ENCODE measurements around the gene CACNA1B.

CACNA1B gene

GRCh38 chr9:137924169-137924568 is 46.6 kb downstream of the CACNA1B start:
- DNase-seq: no peak

- DNase-seq: no peak
These were observed 47.3 kb downstream of the CACNA1B start for GRCh38 chr9:137924761-137925369.

- DNase-seq: no peak
These were observed 66.1 kb downstream of the CACNA1B start for GRCh38 chr9:137943655-137944054.

DNA sequence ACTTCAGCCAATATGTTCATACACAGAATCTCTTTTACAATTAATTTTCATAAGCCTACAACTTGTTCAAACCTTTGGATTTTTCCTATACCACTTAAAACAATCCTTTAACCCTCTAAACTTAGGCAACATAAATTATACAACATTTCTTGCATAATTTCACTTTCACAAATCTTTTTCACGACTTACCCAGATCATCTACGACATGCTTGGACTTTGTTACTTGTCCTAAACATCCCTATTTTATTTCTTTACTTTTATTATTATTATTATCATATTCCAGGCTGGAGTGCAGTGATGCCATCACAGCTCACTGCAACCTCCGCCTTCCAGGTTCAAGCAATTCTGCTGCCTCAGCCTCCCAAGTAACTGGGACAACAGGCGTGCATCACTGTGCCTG is 68.0 kb downstream of the CACNA1B start:
- DNase-seq: no peak

DNA sequence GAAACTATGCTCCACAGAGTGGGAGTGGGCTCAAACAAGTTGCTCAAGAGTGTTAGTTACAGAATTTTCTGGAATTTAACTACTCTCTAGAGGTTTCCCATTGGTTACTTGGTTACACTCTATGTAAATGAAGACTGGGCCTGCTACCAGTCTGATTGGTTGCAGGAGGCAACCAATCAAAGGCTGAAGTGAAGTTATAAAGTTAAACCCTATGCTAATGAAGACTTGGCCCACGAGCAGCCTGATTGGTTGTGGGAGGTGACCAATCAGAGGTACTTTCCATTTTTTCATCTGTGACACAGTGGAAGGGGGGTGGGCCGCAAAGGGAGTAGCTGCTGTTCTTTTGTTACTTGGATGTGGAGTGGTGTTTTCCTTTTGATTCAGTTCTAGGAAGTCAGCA is 69.4 kb downstream of the CACNA1B start:
- DNase-seq: no peak

DNA sequence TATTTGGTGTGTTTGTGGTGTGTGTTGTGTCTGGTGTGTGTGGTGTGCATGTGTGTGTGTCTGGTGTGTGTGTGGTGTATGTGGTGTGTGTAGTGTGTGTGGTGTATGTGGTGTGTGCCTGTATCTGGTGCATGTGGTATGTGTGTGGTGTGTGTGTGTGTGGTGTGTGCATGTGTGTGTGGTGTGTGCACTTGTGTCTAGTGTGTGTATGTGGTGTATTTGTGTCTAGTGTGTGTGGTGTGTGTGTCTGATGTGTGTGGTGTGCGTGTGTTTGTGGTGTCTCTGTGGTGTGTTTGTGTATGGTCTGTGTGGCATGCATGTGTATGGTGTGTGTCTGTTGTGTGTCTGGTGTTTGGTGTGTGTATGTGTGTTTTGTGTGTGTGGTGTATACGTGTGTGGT is 71.1 kb downstream of the CACNA1B start:
- no peak for DNase-seq

GRCh38 chr9:137949260-137949659 is 71.7 kb downstream of the CACNA1B start:
- DNase-seq: no peak

GRCh38 chr9:137951107-137951506 is 73.5 kb downstream of the CACNA1B start:
- no peak for DNase-seq

- DNase-seq: no peak
These were observed 74.3 kb downstream of the CACNA1B start for GRCh38 chr9:137951597-137952490.

- no peak for DNase-seq
These were observed 75.5 kb downstream of the CACNA1B start for GRCh38 chr9:137952976-137953666.

GRCh38 chr9:137953683-137954438 is 76.3 kb downstream of the CACNA1B start:
- DNase-seq: no peak

GRCh38 chr9:137955224-137955570 is 77.6 kb downstream of the CACNA1B start:
- DNase-seq: no peak

DNA sequence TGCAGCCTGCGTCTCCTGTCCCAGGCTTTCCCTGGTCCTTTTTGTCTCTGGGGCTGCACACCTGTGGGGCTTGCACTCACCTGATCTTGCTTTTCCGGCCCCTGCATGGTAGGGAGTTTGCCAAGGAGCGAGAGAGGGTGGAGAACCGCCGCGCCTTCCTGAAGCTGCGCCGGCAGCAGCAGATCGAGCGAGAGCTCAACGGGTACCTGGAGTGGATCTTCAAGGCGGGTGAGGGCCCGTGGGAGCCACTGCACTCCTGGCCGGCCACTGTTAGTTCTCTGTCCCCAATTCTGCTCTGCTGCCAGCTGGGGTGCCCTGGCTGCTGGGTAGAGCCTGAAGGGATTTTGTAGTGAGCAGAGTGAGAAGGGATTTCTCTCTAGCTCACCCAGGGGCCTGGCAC is 78.0 kb downstream of the CACNA1B start:
- no peak for DNase-seq

GRCh38 chr9:137956039-137956438 is 78.5 kb downstream of the CACNA1B start:
- DNase-seq: no peak

DNA sequence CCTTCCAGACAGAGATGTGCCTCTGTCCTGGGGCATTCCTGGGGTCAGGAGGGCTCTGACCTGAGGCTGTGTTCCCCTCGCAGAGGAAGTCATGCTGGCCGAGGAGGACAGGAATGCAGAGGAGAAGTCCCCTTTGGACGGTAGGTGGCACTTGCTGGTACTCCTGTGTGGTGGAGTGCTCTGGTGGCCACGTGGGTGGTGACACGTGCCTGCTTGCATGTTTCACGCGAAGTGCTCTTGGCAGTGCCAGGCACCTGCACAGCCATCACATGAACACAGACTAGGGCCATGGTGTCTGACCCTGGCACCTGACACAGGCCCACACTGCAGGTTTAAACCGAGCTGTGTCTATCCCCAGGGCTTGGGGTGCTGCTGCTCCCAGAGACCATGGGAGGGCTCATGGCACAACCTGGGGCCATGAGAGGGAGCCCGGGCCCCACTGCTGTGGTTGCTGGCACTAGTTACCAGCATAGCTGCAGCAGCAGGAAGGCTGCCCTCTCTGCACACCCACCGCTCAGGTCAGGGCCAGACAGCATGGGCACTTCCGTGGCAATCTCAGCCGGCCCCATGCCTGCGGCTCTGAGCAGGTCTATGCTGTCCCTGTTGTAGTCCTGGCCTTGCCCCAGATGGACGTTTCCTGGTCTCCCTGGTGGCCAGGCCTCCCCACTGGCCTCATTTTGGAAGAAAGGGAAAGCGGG is 79.3 kb downstream of the CACNA1B start:
- DNase-seq: no peak

DNA sequence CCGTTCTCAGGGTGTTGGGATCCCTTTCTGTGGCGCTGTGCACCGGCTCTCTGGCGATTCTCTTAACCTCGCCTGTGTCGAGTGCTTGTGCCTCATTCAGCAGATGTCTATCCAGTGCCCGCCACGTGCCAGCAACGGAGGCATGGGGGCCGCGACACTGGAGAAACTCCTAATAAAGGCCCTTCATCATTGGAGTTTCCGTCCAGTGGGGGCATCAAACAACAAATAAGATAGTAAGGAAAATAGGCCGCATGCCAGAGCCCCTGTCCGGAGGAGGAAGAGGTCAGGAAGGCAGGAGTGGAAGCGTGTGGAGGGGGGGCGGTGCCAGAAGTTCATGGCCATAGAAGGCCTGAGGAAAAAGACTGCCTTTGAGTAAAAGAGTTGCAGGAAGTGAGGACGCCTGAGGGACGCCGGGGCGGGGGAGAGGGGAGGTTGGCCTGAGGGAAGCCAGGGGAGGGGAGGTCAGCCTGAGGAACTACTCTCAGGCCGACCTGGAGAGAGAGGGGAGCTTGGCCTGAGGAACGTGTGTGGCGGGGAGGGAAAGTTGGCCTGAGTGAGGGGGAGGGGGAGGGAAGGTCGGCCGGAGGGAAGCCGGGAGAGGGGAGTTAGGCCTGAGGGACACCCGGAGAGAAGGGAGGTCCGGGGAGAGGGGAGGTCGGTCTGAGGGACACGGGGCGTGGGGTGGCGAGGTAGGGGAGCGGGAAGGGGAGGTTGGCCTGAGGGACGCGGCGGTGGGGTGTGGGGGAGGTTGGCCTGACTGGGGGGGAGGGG is 82.2 kb downstream of the CACNA1B start:
- DNase-seq: no peak

DNA sequence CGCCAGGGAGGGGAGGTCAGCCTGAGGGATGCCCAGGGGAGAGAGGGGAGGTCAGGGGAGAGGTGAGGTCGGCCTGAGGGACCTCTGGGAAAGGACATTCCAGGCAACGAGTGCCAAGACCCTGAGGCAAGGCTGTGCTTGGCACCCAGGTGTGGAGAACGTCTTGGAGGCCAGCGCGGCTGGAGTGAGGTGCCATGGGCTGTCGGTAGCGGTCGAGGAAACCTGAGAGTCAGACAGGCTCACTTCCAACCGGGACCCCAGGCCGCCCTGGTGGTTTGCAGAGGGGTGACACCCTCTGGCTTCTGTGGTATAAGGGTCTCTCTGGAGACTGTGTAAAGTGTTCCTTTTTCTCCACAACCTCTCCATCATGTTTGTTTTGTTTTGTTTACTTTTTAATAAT is 82.9 kb downstream of the CACNA1B start:
- DNase-seq: no peak

DNA sequence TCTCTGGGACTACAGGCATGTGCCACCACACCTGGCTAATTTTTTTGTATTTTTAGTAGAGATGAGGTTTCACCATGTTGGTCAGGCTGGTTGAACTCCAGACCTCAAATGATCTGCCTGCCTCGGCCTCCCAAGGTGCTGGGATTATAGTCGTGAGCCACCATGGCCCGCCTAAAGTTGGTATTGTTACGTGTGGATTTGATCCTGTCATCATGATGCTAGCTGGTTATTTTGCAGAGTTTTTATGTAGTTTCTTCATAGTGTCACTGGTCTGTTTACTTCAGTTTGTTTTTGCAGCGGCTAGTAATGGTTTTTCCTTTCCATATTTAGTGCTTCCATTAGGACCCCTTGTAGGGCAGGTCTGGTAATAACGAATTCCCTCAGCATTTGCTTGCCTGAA is 85.9 kb downstream of the CACNA1B start:
- DNase-seq: no peak

DNA sequence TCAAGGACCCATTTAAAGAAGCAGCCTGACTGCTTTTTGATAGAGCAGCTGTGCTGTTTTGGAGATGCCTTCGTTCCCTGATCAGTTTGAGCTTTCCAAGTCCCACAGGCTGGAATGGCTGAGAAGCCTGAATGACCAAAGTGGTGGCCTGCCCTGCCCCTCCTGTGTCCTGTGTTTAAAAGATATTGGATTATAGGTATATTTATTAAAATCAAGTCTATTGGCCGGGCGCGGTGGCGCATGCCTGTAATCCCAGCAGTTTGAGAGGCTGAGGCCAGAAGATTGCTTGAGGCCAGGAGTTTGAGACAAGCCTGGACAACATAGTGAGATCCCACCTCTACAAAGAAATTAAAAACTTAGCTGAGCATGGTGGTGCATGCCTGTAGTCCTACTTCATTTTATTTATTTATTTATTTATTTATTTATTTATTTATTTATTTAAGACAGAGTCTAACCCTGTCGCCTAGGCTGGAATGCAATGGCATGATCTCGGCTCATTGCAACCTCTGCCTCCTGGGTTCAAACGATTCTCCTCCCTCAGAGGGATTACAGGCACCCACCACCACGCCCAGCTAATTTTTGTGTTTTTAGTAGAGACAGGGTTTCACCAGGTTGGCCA is 87.7 kb downstream of the CACNA1B start:
- no peak for DNase-seq

DNA sequence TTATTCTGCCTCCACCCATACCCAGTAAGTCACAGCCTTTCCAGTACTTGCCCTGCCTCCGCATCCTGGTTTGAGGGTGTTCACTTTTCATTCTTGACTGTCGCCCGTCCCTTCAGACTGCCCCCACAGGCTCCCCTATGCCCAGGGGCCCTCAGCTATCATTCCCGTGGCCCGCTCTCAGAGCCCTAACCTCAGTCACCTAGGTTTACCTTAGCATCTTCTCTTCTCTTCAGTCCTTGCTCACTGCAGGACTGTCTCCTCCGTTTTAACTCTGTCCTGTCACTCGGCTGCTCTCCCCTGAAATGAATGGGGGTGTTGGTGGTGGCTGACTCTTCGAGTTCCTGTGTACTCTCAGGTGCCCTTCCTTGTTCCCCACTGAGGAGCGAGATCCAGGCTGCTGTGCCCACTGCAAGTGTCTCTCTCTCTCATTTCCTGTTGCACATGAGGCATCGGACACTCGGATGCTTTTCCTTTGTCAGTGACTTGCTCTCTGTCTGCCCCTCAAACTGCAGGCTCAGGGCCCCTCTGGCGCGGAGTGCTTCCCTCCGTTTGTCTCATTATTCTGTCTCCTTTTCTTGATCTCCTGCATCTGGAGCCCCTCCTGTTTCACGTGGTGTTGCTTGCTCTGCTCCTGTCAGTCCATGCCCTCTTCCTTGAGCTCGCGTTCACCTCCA is 89.8 kb downstream of the CACNA1B start:
- no peak for DNase-seq

DNA sequence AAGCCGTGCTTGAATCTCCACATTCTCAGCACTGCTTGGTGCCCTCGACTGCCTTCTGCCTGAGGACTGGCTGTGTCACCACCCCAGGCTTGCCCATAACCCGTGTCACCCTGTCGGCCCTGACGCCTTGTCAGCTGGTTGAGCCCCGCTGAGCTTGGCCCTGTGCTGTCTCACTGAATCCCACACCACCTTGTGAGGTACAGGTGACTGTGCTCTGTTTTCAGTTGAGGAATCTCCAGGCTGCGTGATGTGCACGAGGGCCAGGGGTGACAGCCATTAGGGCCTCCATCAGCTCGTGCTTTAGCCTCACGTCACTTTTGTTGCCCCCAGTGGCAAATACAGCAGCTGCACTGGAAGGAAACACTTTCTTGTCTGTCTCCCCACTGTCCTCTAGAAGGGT is 90.7 kb downstream of the CACNA1B start:
- no peak for DNase-seq
